ENCODE results near the gene BRD1. TPM values are rescaled to one million over a fixed set of nuclear protein-coding genes. Genes with fewer than 3 reads are reported as not detected.

The BRD1 gene
- total RNA-seq, 2 donors from 2014 or later = 32.7 to 37.7 TPM

GRCh38 chr22:49738006-49738405 lies 89.7 kb downstream of the BRD1 start:
- no peak for DNase-seq
- H3K4me3 ChIP-seq = no peak overlapping the region
- H3K9ac ChIP-seq (ENCODE audit: low read depth in 2 of 2, low read length in 2 of 2) = no peak overlapping the region
- no peaks in the 10 kb centered on the region for H3K27me3 ChIP-seq
- no peaks in the 10 kb centered on the region for H3K4me1 ChIP-seq
- no peaks in the 10 kb centered on the region for H3K36me3 ChIP-seq
- no peak overlapping the region for H3K27ac ChIP-seq
- no peak for TF ChIP-seq CTCF (IDR thresholded peaks at IDR 0.05)
- no peaks in the 10 kb centered on the region for H3K9me3 ChIP-seq
- intact Hi-C loops (cut with DNase I) = no loop called here

GRCh38 chr22:49737101-49737551 lies 90.5 kb downstream of the BRD1 start:
- intact Hi-C loops (cut with DNase I) = no loop called here
- no peak overlapping the region for H3K4me3 ChIP-seq
- H3K9me3 ChIP-seq = no peaks in the 10 kb centered on the region
- H3K4me1 ChIP-seq = no peaks in the 10 kb centered on the region
- no peak for TF ChIP-seq CTCF (IDR thresholded peaks at IDR 0.05)
- H3K27me3 ChIP-seq = no peaks in the 10 kb centered on the region
- no peaks in the 10 kb centered on the region for H3K36me3 ChIP-seq
- H3K9ac ChIP-seq (ENCODE audit: low read depth in 2 of 2, low read length in 2 of 2) = no peak overlapping the region
- H3K27ac ChIP-seq = no peak overlapping the region
- DNase-seq = no peak

- H3K27ac ChIP-seq = no peak overlapping the region
- no peaks in the 10 kb centered on the region for H3K36me3 ChIP-seq
- TF ChIP-seq CTCF (IDR thresholded peaks at IDR 0.05) = no peak
- H3K9ac ChIP-seq (ENCODE audit: low read depth in 2 of 2, low read length in 2 of 2) = no peak overlapping the region
- DNase-seq = no peak
- intact Hi-C loops (cut with DNase I) = no loop called here
- H3K27me3 ChIP-seq = no peaks in the 10 kb centered on the region
- no peaks in the 10 kb centered on the region for H3K4me1 ChIP-seq
- H3K4me3 ChIP-seq = no peak overlapping the region
- no peaks in the 10 kb centered on the region for H3K9me3 ChIP-seq
These were observed 91.1 kb downstream of the BRD1 start for GRCh38 chr22:49736538-49736937.

GRCh38 chr22:49735901-49736421 lies 91.7 kb downstream of the BRD1 start:
- Histone ChIP-seq H3K9ac (ENCODE audit: low read depth in 2 of 2, low read length in 2 of 2) (no peak overlapping the region), H3K4me3 (no peak overlapping the region), H3K9me3 (no peaks in the 10 kb centered on the region), H3K27ac (no peak overlapping the region), H3K4me1 (no peaks in the 10 kb centered on the region), H3K27me3 (no peaks in the 10 kb centered on the region), H3K36me3 (no peaks in the 10 kb centered on the region)
- no peak for DNase-seq
- intact Hi-C loops (cut with DNase I) = no loop called here
- no peak for TF ChIP-seq CTCF (IDR thresholded peaks at IDR 0.05)

- no peak overlapping the region for H3K4me3 ChIP-seq
- no peaks in the 10 kb centered on the region for H3K4me1 ChIP-seq
- H3K36me3 ChIP-seq = no peaks in the 10 kb centered on the region
- no peak overlapping the region for H3K27ac ChIP-seq
- no peak for TF ChIP-seq CTCF (IDR thresholded peaks at IDR 0.05)
- DNase-seq = no peak
- no peaks in the 10 kb centered on the region for H3K27me3 ChIP-seq
- H3K9ac ChIP-seq (ENCODE audit: low read depth in 2 of 2, low read length in 2 of 2) = no peak overlapping the region
- intact Hi-C loops (cut with DNase I) = no loop called here
- no peaks in the 10 kb centered on the region for H3K9me3 ChIP-seq
These were observed 92.2 kb downstream of the BRD1 start for GRCh38 chr22:49735411-49735900.
